Activated CD8-positive, alpha-beta T cell treated with anti-CD3 and anti-CD28 coated beads for 36 hours (primary cell): Measurements from ENCODE around the gene IQCK. TPM values are rescaled to one million over a fixed set of nuclear protein-coding genes. Genes with fewer than 3 reads are reported as not detected.

Source experiments
- ATAC-seq: fragments of 200-7000 bp; cut with Tn5 transposase; one replicate; pipeline ENCODE4 v1.10.0; 2021; ENCODE audit warnings: mild to moderate bottlenecking, moderate library complexity
- CTCF ChIA-PET: fragments of 350-600 bp; sonication (Branson Sonifier 250); formaldehyde crosslinking; loops from one replicate; lab custom pipeline; 2021; ENCODE audit warnings: antibody characterized with exemption; lab: Charles Lee
- POLR2A ChIA-PET: fragments of 350-600 bp; sonication (Branson Sonifier 250); formaldehyde crosslinking; loops from one replicate; lab custom pipeline; 2021; ENCODE audit warnings: antibody characterized with exemption; lab: Charles Lee
- DNase-seq: peaks from one replicate; pipeline ENCODE4 v3.0.0-alpha.2; 2020
- H3K27ac Mint-ChIP-seq: one replicate; pipeline ENCODE4 v1.8.0; 2021; ENCODE audit warnings: mild to moderate bottlenecking, mixed read lengths
- H3K27me3 Mint-ChIP-seq: one replicate; pipeline ENCODE4 v1.8.0; 2021; ENCODE audit warnings: mixed read lengths
- H3K36me3 Mint-ChIP-seq: one replicate; pipeline ENCODE4 v1.8.0; 2021; ENCODE audit warnings: low read depth, mixed read lengths
- H3K4me1 Mint-ChIP-seq: one replicate; pipeline ENCODE4 v1.8.0; 2021; ENCODE audit warnings: low read depth, mixed read lengths
- H3K4me3 Mint-ChIP-seq: one replicate; pipeline ENCODE4 v1.8.0; 2021; ENCODE audit warnings: mild to moderate bottlenecking, moderate library complexity, mixed read lengths
- H3K9me3 Mint-ChIP-seq: one replicate; pipeline ENCODE4 v1.8.0; 2021; ENCODE audit warnings: mixed read lengths
- intact Hi-C: fragments of 100-400 bp; cut with micrococcal nuclease; formaldehyde crosslinking; loops from one replicate; pipeline ENCODE4 v1.10.0; 2022
- total RNA-seq, 2 experiments: library from RNA; stranded (reverse); gene quantifications; one replicate each; pipeline ENCODE4 v1.2.3, GENCODE V29; 2021
- TF ChIP-seq, protein P1 (sequence below): fragments of 200-600 bp; IDR thresholded peaks from one replicate; pipeline ENCODE4 v1.8.0; 2022; ENCODE audit warnings: antibody characterized with exemption, mild to moderate bottlenecking

The IQCK gene
- total RNA-seq, 2 experiments from 2014 or later, result 1.7 to 3.5 TPM

DNA sequence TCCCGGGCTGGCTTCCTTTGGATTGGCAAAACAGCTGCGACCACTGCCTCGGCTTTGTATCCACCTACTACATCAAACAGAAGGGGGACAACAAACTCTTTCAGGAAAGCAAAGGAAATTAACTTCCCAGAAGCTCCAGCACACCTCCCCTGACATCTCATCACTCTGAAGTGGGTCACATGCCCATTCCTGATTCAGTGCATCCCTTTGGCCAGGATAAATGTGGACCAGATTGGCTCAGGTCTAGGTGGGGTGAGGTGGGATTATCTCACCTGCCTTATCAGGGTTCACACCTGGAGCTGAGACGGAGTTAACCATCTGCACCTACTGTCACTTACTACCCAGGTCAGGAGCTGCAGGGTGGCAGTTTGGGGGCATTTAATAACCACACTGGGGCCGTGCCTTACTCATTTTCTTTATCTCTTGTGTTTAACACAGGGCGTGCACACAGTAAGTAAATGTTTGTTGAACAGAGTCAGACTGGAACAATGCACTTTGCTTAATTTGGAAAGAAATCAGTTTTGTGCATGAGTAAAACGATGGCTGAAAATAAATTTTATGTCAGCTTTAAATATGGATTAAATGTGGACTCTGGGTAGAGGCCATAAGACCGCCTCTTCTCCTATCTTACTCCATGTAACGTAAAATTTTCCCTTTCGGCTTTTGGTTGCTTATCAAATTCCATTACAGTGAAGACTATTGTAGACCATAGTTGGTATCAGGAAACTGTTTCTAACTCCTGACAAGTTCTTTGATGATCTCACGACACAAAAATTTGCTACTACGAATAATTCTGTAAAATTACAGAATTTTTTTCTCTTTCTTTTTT, 36.0 kb downstream of the IQCK start:
- CTCF ChIA-PET, result no interaction called here
- ATAC-seq, result no peak
- H3K27me3 Mint-ChIP-seq, result no peaks in the 10 kb centered on the region
- POLR2A ChIA-PET, result no interaction called here
- H3K4me1 Mint-ChIP-seq, result no peaks in the 10 kb centered on the region
- H3K9me3 Mint-ChIP-seq, result no peaks in the 10 kb centered on the region
- no peak overlapping the region for H3K27ac Mint-ChIP-seq
- no peaks in the 10 kb centered on the region for H3K36me3 Mint-ChIP-seq
- no peak for DNase-seq
- no peak overlapping the region for H3K4me3 Mint-ChIP-seq
- intact Hi-C loops, result no loop called here
- TF ChIP-seq, protein P1, sequence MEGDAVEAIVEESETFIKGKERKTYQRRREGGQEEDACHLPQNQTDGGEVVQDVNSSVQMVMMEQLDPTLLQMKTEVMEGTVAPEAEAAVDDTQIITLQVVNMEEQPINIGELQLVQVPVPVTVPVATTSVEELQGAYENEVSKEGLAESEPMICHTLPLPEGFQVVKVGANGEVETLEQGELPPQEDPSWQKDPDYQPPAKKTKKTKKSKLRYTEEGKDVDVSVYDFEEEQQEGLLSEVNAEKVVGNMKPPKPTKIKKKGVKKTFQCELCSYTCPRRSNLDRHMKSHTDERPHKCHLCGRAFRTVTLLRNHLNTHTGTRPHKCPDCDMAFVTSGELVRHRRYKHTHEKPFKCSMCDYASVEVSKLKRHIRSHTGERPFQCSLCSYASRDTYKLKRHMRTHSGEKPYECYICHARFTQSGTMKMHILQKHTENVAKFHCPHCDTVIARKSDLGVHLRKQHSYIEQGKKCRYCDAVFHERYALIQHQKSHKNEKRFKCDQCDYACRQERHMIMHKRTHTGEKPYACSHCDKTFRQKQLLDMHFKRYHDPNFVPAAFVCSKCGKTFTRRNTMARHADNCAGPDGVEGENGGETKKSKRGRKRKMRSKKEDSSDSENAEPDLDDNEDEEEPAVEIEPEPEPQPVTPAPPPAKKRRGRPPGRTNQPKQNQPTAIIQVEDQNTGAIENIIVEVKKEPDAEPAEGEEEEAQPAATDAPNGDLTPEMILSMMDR, result no peak

GRCh38 chr16:19754644-19755036, 36.6 kb downstream of the IQCK start:
- Mint-ChIP-seq H3K27ac (no peak overlapping the region), H3K4me1 (no peaks in the 10 kb centered on the region), H3K36me3 (no peaks in the 10 kb centered on the region), H3K27me3 (no peaks in the 10 kb centered on the region), H3K4me3 (no peak overlapping the region), H3K9me3 (no peaks in the 10 kb centered on the region)
- ChIA-PET POLR2A (no interaction called here), CTCF (no interaction called here)
- ATAC-seq, result no peak
- intact Hi-C loops, result no loop called here
- DNase-seq, result no peak
- TF ChIP-seq, protein P1, result no peak

- no peak for ATAC-seq
- Mint-ChIP-seq H3K27ac (no peak overlapping the region), H3K27me3 (no peaks in the 10 kb centered on the region), H3K4me3 (no peak overlapping the region), H3K9me3 (no peaks in the 10 kb centered on the region), H3K4me1 (no peaks in the 10 kb centered on the region), H3K36me3 (no peaks in the 10 kb centered on the region)
- intact Hi-C loops, result no loop called here
- POLR2A ChIA-PET, result no interaction called here
- CTCF ChIA-PET, result no interaction called here
- TF ChIP-seq, protein P1, result no peak
- no peak for DNase-seq
Observed at GRCh38 chr16:19755268-19755667, 37.2 kb downstream of the IQCK start.

GRCh38 chr16:19757026-19757425, 39.0 kb downstream of the IQCK start:
- DNase-seq (no peak), ATAC-seq (no peak)
- no peaks in the 10 kb centered on the region for H3K36me3 Mint-ChIP-seq
- no peaks in the 10 kb centered on the region for H3K4me1 Mint-ChIP-seq
- ChIA-PET CTCF (no interaction called here), POLR2A (no interaction called here)
- no peaks in the 10 kb centered on the region for H3K27me3 Mint-ChIP-seq
- no peaks in the 10 kb centered on the region for H3K9me3 Mint-ChIP-seq
- intact Hi-C loops, result no loop called here
- no peak overlapping the region for H3K27ac Mint-ChIP-seq
- TF ChIP-seq, protein P1, result no peak
- H3K4me3 Mint-ChIP-seq, result no peak overlapping the region

DNA sequence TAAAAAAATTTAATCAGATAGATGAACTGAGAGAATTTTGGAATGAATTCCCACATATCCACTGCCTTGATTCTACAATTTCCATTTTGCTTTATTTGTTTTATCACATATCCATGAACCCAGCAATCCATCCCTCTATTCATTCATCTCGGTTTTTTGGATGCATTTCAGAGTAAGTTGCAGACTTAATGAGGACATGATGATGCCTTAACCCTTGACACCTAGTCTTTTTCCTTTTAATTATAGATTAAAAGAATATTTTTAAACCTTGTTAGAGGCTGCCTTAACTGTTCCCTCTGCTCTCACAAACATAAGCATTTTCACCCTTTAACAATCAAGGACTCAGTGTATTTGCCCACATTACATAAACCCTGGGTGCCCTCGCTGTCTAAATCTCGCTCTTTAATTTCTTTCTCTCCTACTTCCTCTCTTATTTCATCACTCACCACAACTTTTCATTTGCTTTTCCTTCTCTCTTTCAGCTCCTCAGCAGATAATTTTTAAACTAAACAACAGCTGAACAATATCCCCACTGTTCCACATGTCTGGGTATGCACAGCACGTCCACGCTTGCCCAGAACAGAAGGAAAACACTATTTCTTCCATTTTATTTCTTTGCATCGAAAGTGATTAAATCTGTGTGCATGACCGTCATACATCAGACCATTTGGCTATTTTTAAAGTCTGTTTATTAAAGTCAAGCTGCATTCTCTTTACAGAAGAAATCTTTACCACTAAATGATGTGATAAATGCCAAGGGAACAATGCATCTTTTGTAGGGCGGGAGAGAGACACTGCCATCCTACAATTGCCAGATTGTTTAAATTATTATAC, 39.9 kb downstream of the IQCK start:
- no peak overlapping the region for H3K4me3 Mint-ChIP-seq
- no peaks in the 10 kb centered on the region for H3K9me3 Mint-ChIP-seq
- H3K4me1 Mint-ChIP-seq, result no peaks in the 10 kb centered on the region
- intact Hi-C loops, result no loop called here
- H3K27ac Mint-ChIP-seq, result no peak overlapping the region
- no peaks in the 10 kb centered on the region for H3K36me3 Mint-ChIP-seq
- no peaks in the 10 kb centered on the region for H3K27me3 Mint-ChIP-seq
- POLR2A ChIA-PET, result no interaction called here
- ATAC-seq, result no peak
- TF ChIP-seq, protein P1, result no peak
- DNase-seq, result no peak
- CTCF ChIA-PET, result no interaction called here
